Measurements from ENCODE around the gene CFAP91.

DNA sequence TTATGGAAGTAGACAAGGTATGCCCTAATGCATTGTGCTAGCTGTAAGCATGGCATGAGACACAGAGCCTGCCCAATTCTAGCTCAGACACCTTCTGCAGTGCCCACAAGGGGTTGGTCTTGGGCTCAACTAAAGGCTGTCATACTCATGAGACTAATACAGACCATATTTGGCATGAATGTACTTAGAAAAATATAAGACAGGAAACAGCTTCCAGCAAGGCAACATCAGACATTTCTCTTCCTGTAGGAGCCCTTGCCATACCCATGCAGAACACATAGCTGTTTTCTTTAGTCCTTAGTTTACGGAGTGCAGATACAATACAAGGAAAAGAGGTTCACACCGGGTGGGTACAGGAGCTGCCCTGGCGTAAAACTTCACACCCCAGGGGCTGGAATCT lies 48.6 kb downstream of the CFAP91 start:
- TF ChIP-seq, protein P1, sequence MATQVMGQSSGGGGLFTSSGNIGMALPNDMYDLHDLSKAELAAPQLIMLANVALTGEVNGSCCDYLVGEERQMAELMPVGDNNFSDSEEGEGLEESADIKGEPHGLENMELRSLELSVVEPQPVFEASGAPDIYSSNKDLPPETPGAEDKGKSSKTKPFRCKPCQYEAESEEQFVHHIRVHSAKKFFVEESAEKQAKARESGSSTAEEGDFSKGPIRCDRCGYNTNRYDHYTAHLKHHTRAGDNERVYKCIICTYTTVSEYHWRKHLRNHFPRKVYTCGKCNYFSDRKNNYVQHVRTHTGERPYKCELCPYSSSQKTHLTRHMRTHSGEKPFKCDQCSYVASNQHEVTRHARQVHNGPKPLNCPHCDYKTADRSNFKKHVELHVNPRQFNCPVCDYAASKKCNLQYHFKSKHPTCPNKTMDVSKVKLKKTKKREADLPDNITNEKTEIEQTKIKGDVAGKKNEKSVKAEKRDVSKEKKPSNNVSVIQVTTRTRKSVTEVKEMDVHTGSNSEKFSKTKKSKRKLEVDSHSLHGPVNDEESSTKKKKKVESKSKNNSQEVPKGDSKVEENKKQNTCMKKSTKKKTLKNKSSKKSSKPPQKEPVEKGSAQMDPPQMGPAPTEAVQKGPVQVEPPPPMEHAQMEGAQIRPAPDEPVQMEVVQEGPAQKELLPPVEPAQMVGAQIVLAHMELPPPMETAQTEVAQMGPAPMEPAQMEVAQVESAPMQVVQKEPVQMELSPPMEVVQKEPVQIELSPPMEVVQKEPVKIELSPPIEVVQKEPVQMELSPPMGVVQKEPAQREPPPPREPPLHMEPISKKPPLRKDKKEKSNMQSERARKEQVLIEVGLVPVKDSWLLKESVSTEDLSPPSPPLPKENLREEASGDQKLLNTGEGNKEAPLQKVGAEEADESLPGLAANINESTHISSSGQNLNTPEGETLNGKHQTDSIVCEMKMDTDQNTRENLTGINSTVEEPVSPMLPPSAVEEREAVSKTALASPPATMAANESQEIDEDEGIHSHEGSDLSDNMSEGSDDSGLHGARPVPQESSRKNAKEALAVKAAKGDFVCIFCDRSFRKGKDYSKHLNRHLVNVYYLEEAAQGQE (IDR thresholded peaks at IDR 0.05; ENCODE audit: insufficient read depth in 1 of 2, low read depth in 2 of 2, low read length in 1 of 2), result no peak
- TF ChIP-seq, protein P2, sequence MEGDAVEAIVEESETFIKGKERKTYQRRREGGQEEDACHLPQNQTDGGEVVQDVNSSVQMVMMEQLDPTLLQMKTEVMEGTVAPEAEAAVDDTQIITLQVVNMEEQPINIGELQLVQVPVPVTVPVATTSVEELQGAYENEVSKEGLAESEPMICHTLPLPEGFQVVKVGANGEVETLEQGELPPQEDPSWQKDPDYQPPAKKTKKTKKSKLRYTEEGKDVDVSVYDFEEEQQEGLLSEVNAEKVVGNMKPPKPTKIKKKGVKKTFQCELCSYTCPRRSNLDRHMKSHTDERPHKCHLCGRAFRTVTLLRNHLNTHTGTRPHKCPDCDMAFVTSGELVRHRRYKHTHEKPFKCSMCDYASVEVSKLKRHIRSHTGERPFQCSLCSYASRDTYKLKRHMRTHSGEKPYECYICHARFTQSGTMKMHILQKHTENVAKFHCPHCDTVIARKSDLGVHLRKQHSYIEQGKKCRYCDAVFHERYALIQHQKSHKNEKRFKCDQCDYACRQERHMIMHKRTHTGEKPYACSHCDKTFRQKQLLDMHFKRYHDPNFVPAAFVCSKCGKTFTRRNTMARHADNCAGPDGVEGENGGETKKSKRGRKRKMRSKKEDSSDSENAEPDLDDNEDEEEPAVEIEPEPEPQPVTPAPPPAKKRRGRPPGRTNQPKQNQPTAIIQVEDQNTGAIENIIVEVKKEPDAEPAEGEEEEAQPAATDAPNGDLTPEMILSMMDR (IDR thresholded peaks at IDR 0.05), result no peak
- TF ChIP-seq POLR2AphosphoS5 (IDR thresholded peaks at IDR 0.05; ENCODE audit: low read depth, low read length) (no peak), TCF7L2 (IDR thresholded peaks at IDR 0.05; ENCODE audit: low read depth, low read length) (no peak)
